C4-2B (cell line): Measurements from ENCODE around the gene PODXL.

Experiments used
- H3K27ac ChIP-seq: fragments of 450-650 bp; 2 replicates; pipeline ENCODE4 v1.5.1; 2017
- CTCF ChIP-seq: fragments of 450-650 bp; conservative IDR thresholded peaks from 2 replicates; pipeline ENCODE4 v1.5.1; 2017; ENCODE audit warnings: mild to moderate bottlenecking
- ZFX ChIP-seq: fragments of 450-650 bp; IDR thresholded peaks from 2 replicates; pipeline ENCODE4 v1.6.1; 2017

PODXL gene

GRCh38 chr7:131454498-131454897 lies 101.9 kb downstream of the PODXL start:
- TF ChIP-seq CTCF (no peak), ZFX (no peak)
- no peak overlapping the region for H3K27ac ChIP-seq
